A549 (cell line): ENCODE data around the gene DHX35. TPM values are rescaled to one million over a fixed set of nuclear protein-coding genes. Genes with fewer than 3 reads are reported as not detected.

ENCODE experiments used
- ATAC-seq, 2 experiments: fragments of 200-7000 bp in 1 of 2; fragments of >200 bp in 1 of 2; cut with Nextera tagmentation in 1 of 2; cut with Tn5 transposase in 1 of 2; 3 replicates each; pipeline versions ENCODE4 v1.8.0 to v1.9.1; 2018 to 2020; ENCODE audit warnings: mild to moderate bottlenecking in 1 of 2, moderate library complexity in 1 of 2
- CTCF ChIA-PET: fragments of 300-600 bp; sonication (Branson Sonifier 250); formaldehyde crosslinking; extraction: SDS; loops from one replicate; lab custom pipeline; 2021; ENCODE audit warnings: antibody characterized with exemption, inconsistent platforms; lab: Yijun Ruan, JAX
- POLR2A ChIA-PET: fragments of 350-600 bp; formaldehyde crosslinking; extraction: SDS; loops from one replicate; lab custom pipeline; 2021; ENCODE audit warnings: antibody characterized with exemption, inconsistent platforms; lab: Yijun Ruan, JAX
- DNase-seq, 2 experiments: peaks; one replicate each; pipeline versions ENCODE4 v3.0.0 to v3.0.0-alpha.2; 2011 to 2016; ENCODE audit warnings: low read depth in 1 of 2, low spot score in 1 of 2
- FAIRE-seq: peaks from 2 replicates; lab custom pipeline; 2011; peaks lifted over from hg19 to GRCh38; lab: Jason Lieb, UNC
- H3K27ac ChIP-seq, 2 experiments: fragments of >200 bp; sonication (Bioruptor Twin); formaldehyde crosslinking; 3 replicates each; pipeline ENCODE4 v1.5.1; 2016 to 2017
- H3K4me1 ChIP-seq: fragments of >200 bp; sonication (Bioruptor Twin); formaldehyde crosslinking; 3 replicates; pipeline ENCODE4 v1.6.1; 2016
- H3K4me2 ChIP-seq: fragments of >200 bp; sonication (Bioruptor Twin); formaldehyde crosslinking; 3 replicates; pipeline ENCODE4 v1.6.1; 2016
- H3K4me3 ChIP-seq: fragments of >200 bp; sonication (Bioruptor Twin); formaldehyde crosslinking; 3 replicates; pipeline ENCODE4 v1.5.1; 2016
- H3K9me3 ChIP-seq: fragments of >200 bp; sonication (Bioruptor Twin); formaldehyde crosslinking; 3 replicates; pipeline ENCODE4 v1.6.1; 2016
- CEBPB ChIP-seq, 2 experiments: fragments of >200 bp in 1 of 2; sonication (Bioruptor Twin) in 1 of 2; formaldehyde crosslinking in 1 of 2; IDR thresholded peaks; 2 replicates each; pipeline ENCODE4 v1.6.1; 2012 to 2016
- CHD2 ChIP-seq: fragments of 150-350 bp; IDR thresholded peaks from 2 replicates; pipeline ENCODE4 v1.6.1; 2014; ENCODE audit warnings: low read length; ENCODE audit not compliant: partially characterized antibody
- EHF ChIP-seq: fragments of 250-450 bp; sonication (Bioruptor Pico); IDR thresholded peaks from 2 replicates; pipeline ENCODE4 v1.5.0; 2020; ENCODE audit warnings: mild to moderate bottlenecking
- ELK1 ChIP-seq: fragments of 150-350 bp; IDR thresholded peaks from 2 replicates; pipeline ENCODE4 v1.6.1; 2014; ENCODE audit warnings: low read depth, mild to moderate bottlenecking, low read length
- ESRRA ChIP-seq: fragments of 150-350 bp; IDR thresholded peaks from 2 replicates; pipeline ENCODE4 v1.6.1; 2014; ENCODE audit warnings: mild to moderate bottlenecking, low read length, borderline replicate concordance
- FOXS1 ChIP-seq: fragments of 250-450 bp; sonication (Bioruptor Pico); IDR thresholded peaks from 2 replicates; pipeline ENCODE4 v1.5.0; 2020; ENCODE audit warnings: mild to moderate bottlenecking, moderate library complexity
- HDAC2 ChIP-seq: fragments of 200-600 bp; sonication (generic); IDR thresholded peaks from 2 replicates; pipeline ENCODE4 v1.6.1; 2016
- JUN ChIP-seq, 2 experiments: fragments of >200 bp; sonication (Bioruptor Twin); formaldehyde crosslinking; IDR thresholded peaks; 2 replicates in 1 of 2; 3 replicates in 1 of 2; pipeline ENCODE4 v1.6.1; 2016 to 2017
- KDM5A ChIP-seq: fragments of 200-600 bp; sonication (generic); IDR thresholded peaks from 2 replicates; pipeline ENCODE4 v1.6.1; 2016; ENCODE audit warnings: antibody characterized with exemption, mild to moderate bottlenecking
- MAFK ChIP-seq: fragments of 450-650 bp; IDR thresholded peaks from 2 replicates; pipeline ENCODE4 v1.6.1; 2014; ENCODE audit not compliant: partially characterized antibody
- MAX ChIP-seq: IDR thresholded peaks from 2 replicates; pipeline ENCODE4 v1.6.1; 2012
- MYC ChIP-seq: IDR thresholded peaks from 2 replicates; pipeline ENCODE4 v1.6.1; 2012; ENCODE audit warnings: mild to moderate bottlenecking, inconsistent platforms, low read length, improper control_type of control experiment, borderline replicate concordance
- NFE2L2 ChIP-seq: fragments of 150-350 bp; conservative IDR thresholded peaks from 2 replicates; pipeline ENCODE4 v1.6.1; 2014; ENCODE audit warnings: low read length
- NPAS2 ChIP-seq: fragments of 250-450 bp; sonication (Bioruptor Pico); IDR thresholded peaks from 2 replicates; pipeline ENCODE4 v1.8.0; 2022; ENCODE audit warnings: mild to moderate bottlenecking, moderate library complexity, borderline replicate concordance
- NR3C1 ChIP-seq: fragments of >200 bp; sonication (Bioruptor Twin); formaldehyde crosslinking; IDR thresholded peaks from 3 replicates; pipeline ENCODE4 v1.6.1; 2017
- PHF8 ChIP-seq: fragments of 200-600 bp; sonication (generic); IDR thresholded peaks from 2 replicates; pipeline ENCODE4 v1.6.1; 2016; ENCODE audit warnings: low read depth, mild to moderate bottlenecking, antibody characterized with exemption, moderate library complexity, borderline replicate concordance
- RCOR1 ChIP-seq: fragments of 150-350 bp; IDR thresholded peaks from 2 replicates; pipeline ENCODE4 v1.6.1; 2014; ENCODE audit warnings: antibody characterized with exemption, low read length, low read depth
- REST ChIP-seq: fragments of 200-600 bp; sonication (generic); IDR thresholded peaks from 2 replicates; pipeline ENCODE4 v1.6.1; 2016; ENCODE audit warnings: antibody characterized with exemption, mild to moderate bottlenecking, moderate library complexity
- SREBF2 ChIP-seq: fragments of 450-650 bp; IDR thresholded peaks from 2 replicates; pipeline ENCODE4 v1.6.1; 2014; ENCODE audit warnings: mild to moderate bottlenecking, moderate library complexity
- TP53 ChIP-seq: fragments of 250-450 bp; sonication (Bioruptor Pico); IDR thresholded peaks from 2 replicates; pipeline ENCODE4 v1.5.0; 2021; ENCODE audit warnings: mild to moderate bottlenecking, moderate library complexity
- WGBS: methylation state at CpG from one replicate; pipeline ENCODE4 v1.1.6; 2017; ENCODE audit errors: missing lambda C conversion rate; 5-methylcytosine and 5-hydroxymethylcytosine counted together
- polyA plus RNA-seq, 4 experiments: library from polyadenylated mRNA; depleted of rRNA in 3 of 4; stranded (reverse); fragments of >200 nt; fragmentation: RNase III in 1 of 4; extraction: RNeasy Plus Mini Kit Qiagen cat#74134 plus additional on column Dnase treatment in 1 of 4; gene quantifications; 2 replicates in 3 of 4; 3 replicates in 1 of 4; pipeline ENCODE4 v1.2.3, GENCODE V29; 2011 to 2017

The DHX35 gene
- polyA plus RNA-seq, 2 of the 4 experiments (the other 2 are of a cell fraction), result 7.7 to 13.8 TPM

GRCh38 chr20:38953630-38954340, 8.4 kb upstream of the DHX35 start:
- DNase-seq (no peak), ATAC-seq (no peak), FAIRE-seq (no peak)
- Histone ChIP-seq H3K9me3 (no peaks in the 10 kb centered on the region), H3K27ac (no peak overlapping the region), H3K4me2 (no peak overlapping the region), H3K4me3 (no peak overlapping the region), H3K4me1 (no peaks in the 10 kb centered on the region)
- ChIA-PET CTCF (no interaction called here), POLR2A (interaction anchor here (3.0 kb wide), 1 partner anchor 8 kb away, joined by 10 read pairs; the partner anchor contains the start of gene DHX35)
- 93% methylated on average over 8 of the region's 8 CpGs for WGBS
- TF ChIP-seq MAX (no peak), JUN (IDR thresholded peaks at IDR 0.05) (no peak), SREBF2 (no peak), PHF8 (no peak), EHF (CRISPR knock-in tag) (no peak), ESRRA (no peak), NR3C1 (no peak), ELK1 (no peak), HDAC2 (no peak), CEBPB (IDR thresholded peaks at IDR 0.05) (no peak), MAFK (no peak), RCOR1 (no peak), NFE2L2 (no peak), REST (no peak), CHD2 (no peak), FOXS1 (CRISPR knock-in tag) (no peak)

- ChIA-PET CTCF (no interaction called here), POLR2A (no interaction called here)
These were observed 4.8 kb upstream of the DHX35 start for GRCh38 chr20:38957235-38957876.

More at GRCh38 chr20:38957235-38957876, 4.8 kb upstream of the DHX35 start:
- H3K27ac ChIP-seq, result no peak overlapping the region
- H3K4me1 ChIP-seq, result peaks cover 6% of the 10 kb centered on the region; the same call in 2 of the 3 replicates
- H3K4me3 ChIP-seq, result no peak overlapping the region
- no peaks in the 10 kb centered on the region for H3K9me3 ChIP-seq
- TF ChIP-seq NPAS2 (no peak), TP53 (CRISPR knock-in tag) (no peak), KDM5A (no peak), ELK1 (no peak), MYC (no peak), MAFK (peak; percentile 80), ESRRA (no peak), FOXS1 (CRISPR knock-in tag) (no peak)
- ATAC-seq, result no peak
- no peak overlapping the region for H3K4me2 ChIP-seq
- no peak for FAIRE-seq
- no peak for DNase-seq
- 92% methylated on average over 5 of the region's 5 CpGs for WGBS
